NCI-H2107 treated with DMSO at 0.1 percent for 48 hours (cell line): Measurements from ENCODE around the gene FTO.

Source experiments
- DNase-seq: peaks from one replicate; lab custom pipeline; 2025; ENCODE audit not compliant: unreplicated experiment; lab: John Stamatoyannopoulos, UW

FTO gene

DNA sequence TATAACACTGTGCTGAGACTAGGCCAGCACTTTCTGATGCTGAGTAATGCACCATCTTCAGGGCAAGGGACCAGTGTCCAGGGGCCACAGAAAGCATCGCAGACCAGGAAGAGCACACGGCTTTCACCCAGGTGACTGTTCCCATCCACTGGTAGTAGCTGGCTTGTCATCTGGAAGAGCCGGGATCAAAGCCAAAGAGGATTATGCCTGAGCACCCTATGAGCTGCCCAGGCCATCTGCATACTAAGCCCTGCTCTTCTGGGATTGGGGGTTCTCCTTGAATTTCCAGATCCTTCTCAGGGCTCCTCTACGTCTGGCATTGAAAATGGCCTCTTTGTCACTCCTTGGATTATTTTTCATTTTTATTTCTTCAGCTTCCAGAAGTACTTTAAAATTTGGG is 441.9 kb downstream of the FTO start:
- DNase-seq = no peak

DNA sequence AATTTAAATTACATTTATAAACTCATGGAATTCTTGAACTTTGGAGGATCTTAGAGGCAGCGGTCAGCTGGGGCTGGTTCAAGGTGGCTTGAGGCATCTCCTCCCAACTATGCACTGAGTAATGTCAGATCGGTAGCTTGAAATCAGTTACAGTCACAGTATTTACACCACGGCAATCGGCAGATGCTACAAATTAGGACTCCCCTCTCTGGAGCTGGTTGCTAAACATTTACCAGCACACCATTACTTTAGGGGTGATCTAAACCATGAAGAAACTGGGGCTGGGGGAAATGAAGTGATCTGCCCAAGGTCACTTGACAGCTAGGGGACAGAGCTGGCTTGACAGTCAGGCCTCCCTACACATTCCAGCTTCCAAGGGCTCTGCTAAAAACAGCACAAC is 445.0 kb downstream of the FTO start:
- no peak for DNase-seq

DNA sequence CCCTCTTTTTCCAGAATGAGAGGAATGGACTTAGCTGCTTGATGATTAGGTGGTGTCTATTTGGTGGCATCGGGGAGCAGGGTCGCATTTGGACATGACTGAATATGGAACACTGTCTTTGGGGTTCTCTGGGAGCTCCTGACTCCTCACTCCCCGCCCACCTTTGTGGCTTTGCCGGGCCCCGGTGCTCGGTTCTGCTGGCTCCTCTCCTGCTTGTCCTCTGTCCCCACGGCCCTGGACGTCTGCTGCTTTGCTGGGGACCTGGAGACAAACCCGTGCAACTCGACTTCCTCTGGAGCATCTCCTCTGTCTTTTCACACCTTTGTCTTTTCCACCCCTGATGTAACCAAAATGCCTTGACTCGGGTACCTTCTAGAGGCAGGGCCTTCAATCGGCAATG is 446.9 kb downstream of the FTO start:
- DNase-seq = no peak

GRCh38 chr16:54152362-54153239 is 448.6 kb downstream of the FTO start:
- DNase-seq = no peak

GRCh38 chr16:54153240-54153934 is 449.4 kb downstream of the FTO start:
- DNase-seq = no peak

DNA sequence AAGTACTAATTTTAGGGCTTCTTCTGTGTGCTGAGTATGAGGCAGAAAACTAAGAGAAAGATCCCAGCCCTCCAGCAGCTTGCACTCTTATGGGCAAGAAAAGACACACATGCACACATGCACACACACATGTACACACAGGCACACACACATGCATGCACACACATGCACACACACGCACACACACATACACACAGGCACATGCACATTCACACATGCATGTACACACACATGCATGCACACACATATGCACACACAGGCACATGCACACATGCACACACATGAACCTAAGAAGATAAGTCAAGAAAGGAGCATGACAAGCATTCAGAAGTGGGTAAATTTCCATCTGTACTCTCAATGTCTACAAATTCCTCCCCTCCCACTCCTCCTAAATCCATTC is 452.4 kb downstream of the FTO start:
- no peak for DNase-seq

DNA sequence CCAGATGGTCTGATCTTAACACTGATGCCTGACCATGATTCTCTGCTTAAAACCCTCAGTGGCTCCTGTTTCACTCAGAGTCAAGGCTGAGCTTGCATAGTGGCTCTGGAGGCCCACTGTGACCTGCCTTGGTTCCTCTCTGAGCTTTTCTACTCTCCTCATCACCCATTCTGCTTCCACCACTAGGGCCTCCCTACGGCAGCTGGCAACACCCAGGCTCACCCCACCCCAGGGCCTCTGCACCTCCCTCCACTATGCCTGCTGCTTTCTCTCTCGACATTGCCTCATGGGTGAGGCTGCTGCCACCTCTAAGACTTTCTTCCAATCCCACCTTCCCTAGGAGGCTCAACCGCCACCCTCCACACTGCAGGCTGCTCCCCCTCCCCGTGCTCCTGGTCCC is 455.0 kb downstream of the FTO start:
- DNase-seq = no peak

- DNase-seq = no peak
These were observed 455.6 kb downstream of the FTO start for GRCh38 chr16:54159490-54160080.

- no peak for DNase-seq
These were observed 456.4 kb downstream of the FTO start for GRCh38 chr16:54160252-54160860.

GRCh38 chr16:54160939-54161897 is 457.3 kb downstream of the FTO start:
- DNase-seq = no peak

- no peak for DNase-seq
These were observed 459.4 kb downstream of the FTO start for GRCh38 chr16:54163197-54163843.

GRCh38 chr16:54164789-54165173 is 460.8 kb downstream of the FTO start:
- no peak for DNase-seq

GRCh38 chr16:54165174-54165911 is 461.4 kb downstream of the FTO start:
- DNase-seq = no peak

DNA sequence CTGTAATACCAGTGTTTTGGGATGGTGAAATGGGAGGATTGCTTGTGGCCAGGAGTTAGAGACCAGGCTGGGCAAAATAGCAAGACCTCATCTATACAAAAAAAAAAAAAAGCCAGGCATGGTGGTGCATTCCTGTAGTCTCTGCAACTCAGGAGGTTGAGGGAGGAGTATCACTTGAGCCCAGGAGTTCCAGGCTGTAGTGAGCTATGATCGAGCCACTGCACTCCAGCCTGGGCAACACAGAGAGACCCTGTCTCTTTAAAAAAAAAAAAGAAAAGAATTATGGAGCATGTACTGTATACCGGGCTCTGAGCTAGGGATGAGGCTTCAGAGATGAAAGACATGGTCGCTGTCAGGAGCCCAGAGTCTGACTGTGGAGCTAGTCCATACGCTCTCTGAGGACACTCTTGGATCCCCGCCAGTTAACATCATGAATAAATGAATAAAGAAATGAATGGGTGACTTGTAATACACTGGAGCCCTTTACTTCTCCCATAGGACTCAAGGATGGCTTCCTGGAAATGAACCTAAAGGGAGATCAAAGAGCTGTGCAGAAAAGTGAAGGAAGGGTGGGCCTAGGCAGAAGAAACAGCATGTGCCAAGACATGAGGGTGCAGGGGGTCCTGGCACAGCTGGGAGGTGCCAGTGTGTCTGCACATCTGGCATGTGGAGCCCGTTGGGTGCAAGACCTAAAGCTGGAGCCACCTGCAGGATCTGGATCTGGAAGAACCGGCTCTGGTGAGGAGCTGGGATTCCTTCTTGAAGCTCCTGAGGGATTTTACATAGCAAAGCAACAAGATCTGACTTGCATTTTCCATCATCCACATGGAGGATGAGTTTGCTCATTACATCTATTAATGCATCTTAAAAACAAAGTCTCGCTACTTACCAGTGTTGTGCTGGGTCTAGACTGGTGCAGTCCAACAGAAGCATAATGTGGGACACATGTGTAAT is 462.2 kb downstream of the FTO start:
- no peak for DNase-seq

DNA sequence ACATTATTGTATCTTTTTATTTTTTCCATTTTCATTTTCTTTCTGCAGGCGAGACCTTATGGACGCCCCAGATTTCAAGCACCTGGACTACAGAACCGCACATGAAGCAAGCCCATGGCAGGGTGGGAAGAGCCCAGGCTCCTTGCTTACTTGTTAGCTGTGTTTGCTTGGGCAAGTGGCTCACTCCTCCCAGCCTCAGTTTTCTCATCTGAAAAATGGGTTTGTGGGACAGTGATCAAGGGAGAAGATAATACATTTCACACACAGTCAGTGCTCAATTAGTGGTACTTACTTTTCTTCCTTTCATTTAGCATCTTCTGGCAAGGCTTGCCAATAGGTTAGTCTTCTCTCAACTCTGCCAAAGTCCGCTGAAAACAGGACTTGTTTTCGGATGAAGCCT is 465.2 kb downstream of the FTO start:
- no peak for DNase-seq

GRCh38 chr16:54171626-54172537 is 467.9 kb downstream of the FTO start:
- DNase-seq = peak; percentile 48

DNA sequence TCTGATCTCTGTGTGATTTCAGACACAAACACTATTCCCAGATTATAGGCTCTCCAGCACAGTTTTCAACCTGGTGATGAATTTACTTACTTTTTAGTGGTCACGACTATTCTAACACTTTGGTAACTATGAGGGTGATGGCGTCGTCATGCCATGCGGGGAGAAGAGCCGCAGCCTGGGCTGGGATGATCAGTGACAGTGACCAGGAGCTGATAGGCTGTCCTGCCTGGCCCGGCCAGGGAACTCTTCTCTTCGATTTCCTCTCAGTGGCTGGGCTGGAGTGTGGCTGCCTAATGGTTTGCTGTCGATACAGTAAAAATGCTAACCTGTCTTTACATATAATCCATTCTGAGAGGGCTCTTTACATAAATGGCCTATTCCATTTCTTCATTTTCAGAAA is 469.5 kb downstream of the FTO start:
- DNase-seq = no peak
